GM21515 (cell line): ENCODE results near the gene PREX1.

Source experiments
- ATAC-seq: cut with Tn5 transposase; IDR thresholded peaks from one replicate; pipeline ENCODE4 v1.9.1; 2021; ENCODE audit not compliant: unreplicated experiment

Gene PREX1

DNA sequence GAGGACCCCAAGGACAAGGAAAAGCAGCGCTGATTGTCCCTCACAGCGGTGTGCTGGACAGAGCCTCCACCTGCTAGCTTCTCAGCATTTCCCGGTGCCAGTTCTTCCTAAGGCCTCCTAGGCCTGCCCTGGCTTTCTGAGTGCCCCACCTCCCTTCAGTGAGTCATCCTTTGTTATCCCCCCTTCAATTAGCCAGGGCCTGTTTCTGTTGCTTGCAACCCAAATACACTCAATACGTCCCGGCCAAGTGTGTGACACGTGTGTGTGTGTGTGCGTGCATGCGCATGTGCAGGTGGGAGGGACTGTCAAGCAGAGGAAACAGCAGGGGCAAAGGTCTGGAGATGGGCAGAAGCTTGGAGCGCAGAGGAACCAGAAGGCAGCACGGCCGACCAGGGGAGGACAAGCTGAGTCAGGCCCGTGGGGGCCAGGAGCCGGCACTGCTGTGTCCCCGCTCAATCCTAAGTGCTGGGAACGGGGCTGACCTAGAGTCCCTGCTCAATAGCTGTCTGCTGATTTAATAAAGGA, 159.8 kb downstream of the PREX1 start:
- ATAC-seq = no peak

DNA sequence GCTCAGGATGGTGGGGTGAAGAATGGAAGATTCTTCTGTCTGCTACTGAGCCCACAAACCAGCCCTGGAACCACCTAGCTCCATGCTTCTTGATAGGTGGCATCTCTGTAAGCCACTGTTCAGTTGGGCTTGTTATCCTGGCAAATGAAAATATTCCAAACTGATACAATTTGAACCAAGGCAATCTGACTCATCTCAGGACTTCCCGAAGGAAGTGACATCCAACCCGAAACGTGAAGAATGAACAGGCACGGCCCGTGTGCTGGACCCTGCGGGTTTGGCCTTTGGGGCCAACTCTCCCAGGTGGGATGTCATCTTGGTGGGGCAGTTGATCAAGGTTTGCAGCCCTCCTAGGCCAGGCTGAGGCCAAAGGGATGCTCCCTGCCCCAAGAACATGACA, 160.3 kb downstream of the PREX1 start:
- ATAC-seq = no peak

DNA sequence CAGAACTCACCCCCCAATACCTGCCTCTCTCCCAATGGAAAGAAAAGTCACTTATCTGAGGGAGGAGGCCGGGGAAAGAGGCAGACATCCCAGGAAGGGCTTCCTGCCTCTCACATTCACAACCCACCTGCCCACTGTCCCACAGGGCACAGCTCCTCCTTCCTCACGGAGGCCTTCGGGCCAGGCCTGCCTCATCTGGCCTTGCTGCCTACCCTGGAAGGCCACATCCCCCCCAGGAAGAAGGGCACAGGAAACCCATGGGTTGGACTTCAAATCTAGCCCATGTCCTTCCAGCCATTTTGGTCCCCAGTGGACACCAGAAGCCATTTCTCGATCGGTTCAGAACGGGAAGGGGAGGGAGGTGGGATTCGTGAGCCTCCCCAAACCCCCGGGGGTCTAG, 162.0 kb downstream of the PREX1 start:
- ATAC-seq = no peak

DNA sequence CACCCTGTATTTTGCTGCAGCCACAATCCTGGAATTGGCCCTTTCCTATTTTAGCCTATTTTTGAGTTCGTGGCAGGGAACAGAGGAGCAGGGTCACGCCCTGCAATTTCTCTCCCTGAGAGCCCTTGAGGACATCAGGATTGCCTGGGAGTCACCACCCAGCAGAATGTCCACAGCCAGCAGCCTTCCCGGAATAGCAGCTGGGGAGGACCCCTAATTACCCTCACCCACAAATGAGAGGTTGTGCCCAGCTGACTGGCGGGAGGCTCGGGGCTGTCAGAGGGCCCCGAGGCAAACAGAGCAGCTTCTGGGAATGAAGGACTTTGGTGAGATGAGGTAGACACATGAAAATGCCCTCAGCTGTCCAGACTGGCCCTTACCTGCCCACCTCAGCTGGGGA, 165.1 kb downstream of the PREX1 start:
- ATAC-seq = no peak

DNA sequence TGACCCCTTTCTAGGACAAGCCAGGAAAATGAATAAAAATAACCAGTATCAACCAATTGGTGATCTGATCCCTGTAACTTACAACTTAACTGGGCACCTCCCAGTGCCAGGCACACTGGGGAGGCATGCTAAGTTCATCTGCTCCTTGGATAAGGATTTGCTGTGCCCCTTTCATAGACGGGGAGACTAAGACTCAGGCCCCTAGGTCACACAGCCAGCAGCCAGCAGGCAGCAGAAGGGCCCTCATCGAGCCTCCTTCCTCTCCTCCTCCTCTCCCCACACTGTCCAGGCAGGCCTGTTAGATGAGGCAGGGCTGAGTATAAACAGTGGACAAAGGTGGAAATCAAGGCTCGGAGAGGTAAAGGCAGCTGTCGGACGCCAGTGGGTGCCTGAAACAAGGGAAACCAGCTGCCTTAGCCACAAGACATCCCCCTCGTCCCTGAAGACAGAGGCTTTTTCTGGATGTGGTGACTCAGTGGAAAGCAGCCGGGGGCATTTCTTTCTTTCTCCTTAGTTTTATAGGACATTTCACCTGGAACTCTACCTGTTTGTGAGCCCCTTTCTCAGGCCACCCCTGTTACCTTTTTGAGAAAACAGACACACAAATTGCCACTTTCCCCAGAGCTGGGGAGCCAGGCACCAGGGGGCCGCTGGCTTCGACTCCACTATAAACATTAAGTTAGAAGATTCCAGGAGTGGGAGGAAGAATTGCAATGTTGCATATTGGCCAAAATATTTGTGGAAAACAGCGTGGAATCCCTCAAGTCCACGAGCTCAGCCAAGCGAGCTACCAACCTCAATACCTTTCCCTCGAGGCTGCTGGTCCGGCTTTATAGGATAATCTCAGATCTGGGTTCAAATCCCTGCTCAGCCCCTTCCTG, 166.0 kb downstream of the PREX1 start:
- ATAC-seq = no peak

DNA sequence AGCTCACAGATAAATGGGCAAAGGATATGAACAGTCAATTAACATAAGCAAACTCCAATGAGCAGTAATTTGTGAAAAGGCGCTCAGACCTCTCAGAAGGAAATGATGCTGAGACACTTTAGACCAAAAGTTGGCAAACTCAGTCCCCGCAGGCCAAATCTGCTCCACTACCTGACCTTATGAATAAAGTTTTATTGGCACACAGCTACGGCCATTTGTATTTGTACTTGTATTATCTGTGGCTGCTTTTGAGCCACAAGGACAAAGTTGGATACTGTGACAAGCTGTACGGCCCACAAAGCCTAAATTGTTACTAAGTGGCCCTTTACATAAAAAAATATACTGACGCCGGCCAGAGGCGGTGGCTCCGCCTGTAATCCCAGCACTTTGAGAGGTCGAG, 167.0 kb downstream of the PREX1 start:
- ATAC-seq = no peak

DNA sequence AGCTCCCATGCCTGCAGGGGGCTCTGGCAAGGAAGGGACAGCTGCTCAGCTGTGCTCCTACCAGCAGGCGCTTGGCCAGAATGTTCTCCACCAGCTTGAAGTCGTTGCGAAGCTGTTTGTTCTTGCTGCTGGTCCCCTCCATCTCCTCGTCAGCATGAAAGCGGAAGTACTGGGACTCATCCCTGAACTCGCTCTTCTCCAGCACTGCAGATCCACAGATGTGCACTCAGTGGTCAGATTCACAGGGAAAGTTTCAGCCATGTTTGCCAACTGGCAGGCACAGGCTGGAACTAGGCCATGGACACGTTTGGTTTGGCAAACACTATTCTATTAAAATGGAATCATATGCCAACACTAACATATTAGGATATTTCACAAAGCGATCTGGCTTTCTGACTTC, 167.9 kb downstream of the PREX1 start:
- ATAC-seq = no peak

DNA sequence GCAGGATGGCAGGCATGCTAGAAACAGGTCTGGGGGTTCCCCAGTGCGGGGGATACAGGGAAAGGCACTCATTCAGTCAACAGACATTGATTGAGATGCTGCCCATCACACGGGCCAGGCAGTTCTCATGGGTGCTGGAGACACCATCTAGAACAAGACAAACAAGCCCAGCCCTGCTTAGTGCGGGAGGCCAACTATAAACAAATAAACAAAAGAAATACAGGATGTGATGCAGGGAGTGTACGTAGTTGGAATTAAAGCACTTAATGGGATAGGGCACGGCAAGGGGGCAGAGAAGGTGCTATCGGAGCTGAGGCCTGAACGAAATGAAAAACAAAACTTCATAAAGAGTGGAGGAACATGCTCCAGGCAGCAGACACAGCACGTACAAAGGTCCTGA, 169.3 kb downstream of the PREX1 start:
- no peak for ATAC-seq

DNA sequence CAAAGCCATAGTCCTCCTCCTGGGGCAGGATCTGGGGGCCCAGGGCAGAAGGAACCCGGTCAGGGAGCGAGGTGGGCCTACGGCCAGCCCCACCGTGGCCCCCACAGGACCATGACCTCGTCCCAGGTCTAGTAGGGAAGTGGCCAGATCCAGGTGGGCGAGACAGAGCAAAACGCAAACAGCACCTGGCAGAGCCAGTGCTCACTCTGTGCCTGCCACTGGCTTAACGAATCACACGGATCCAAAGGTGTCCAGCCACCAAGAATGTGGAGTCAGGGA, 169.7 kb downstream of the PREX1 start:
- ATAC-seq = no peak

DNA sequence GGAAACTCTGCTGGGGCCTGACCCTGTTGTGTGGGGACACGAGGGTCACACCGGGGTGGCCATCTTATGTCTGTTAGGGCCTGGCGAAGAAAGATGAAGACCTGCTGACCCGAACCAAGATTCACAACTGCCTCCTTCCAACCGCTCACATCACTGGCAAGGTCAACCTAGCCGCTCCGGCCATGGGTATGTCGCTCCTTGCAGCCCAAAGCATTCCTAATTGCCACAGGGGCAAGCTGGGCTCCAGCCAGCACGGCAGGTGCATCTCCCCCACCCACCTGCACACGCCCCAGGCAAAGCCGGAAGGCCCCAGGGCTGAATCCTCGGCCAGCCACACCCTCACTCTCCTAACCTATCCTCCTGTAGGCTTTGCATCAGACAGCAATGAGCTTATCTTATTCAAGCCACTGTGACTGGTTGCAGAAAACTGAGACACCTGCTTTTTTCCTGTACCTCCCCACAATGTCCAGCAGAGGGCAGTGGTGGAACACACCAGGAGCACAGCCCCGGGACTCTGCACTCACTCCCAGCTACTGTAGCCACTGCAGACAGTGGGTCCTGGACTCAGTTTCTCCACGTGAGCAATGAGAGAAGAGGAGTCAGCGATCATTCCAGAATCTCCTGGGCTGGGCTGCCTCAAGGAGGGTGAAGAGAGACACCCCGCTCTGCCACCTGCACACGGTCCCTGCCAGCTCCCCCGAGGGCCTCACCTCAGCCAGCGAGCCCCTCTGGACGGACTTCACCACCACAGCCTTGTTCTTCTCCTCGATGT, 170.2 kb downstream of the PREX1 start:
- no peak for ATAC-seq

DNA sequence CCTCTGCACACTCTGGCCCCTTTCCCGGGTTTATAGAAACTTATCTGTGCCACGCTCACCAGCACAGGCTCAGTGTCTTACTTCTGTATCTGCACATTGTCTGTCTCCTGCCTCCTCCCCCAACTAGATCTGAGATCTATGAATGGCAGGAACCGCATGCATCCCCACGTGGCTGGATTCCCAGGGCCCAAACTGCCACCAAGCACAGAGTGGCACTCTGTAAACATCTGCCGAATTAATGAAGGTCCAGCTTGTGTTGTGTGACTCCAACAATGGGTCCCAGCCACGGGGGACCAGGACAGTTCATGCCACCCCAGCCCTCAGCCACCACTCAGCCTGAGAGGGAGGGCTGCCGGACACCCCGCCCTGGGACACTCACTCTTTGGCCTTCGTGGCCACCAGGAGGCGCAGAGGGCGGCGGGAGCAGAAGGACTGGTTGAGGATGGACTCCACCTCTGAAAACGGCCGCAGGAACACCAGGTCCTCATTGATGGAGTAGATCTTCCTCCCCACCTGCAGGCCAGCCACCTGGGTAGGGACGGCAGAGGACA, 171.1 kb downstream of the PREX1 start:
- no peak for ATAC-seq

DNA sequence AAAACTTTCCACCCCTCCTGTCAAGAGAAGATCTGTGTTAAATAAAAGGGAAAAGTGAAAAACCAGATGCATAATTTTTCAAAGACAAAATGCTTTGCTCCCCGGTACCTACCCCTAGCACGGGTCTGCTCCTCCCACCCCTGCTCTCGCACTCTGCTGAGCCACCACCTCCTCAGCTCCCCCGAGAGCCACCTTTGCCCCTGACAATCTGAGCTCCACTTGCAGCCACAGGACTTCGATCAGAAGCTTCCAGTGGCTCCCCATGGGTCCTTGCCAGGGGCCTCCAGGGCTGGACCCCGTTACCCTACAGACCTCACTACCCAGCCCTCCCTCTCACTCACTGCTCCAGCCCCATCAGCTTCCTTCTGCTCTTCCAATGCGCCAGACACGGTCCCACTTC, 171.7 kb downstream of the PREX1 start:
- ATAC-seq = no peak

DNA sequence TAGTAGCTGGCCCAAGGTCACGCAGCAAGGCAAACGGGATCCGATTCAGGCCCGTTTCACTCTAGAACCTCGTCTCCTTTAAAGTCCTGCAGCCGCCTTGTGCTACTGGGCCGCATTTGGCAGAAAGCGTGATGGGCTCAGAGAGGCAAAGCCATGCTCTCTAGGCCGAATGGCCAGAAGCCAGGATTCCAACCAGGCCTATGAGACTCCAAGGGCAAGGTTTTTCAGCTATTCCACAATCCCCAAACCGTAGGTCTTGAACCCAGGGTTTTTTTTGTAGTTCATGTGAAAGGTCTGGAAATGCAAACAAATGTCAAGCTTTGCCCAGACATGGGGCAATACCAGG, 174.1 kb downstream of the PREX1 start:
- no peak for ATAC-seq

DNA sequence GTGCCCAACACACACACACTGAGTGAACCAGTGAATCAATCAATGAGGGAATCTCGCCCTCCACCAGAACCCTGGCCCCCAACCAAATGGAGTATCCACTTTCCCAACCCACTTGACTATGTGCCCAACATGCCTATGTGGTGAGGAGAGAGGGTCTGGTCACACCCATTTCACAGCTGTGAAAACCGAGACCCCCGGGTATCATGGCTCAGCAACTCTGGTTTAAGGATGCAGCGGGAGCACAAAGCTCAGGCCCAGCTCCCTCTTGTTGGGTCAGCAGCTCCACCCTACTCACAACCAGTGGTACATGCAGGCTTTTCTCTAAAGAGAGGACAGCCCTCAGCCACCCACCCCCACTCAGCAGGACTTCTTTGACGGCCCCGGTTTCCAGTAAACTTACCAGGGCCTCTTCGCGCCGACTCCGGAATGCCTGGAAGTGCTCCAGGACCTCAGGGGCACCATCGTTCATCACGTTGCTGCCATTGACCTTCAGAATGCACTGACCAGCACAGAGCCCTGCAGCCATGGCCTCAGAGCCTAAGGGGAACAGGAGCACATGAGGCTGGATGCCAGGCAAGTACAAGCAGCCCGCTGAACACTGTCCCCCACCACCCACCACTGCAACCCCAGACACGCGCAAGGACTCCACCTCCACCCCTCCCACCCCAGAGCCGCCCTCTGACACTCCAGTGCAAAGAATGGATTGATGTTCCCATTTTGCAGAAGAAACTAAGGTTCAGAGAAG, 174.7 kb downstream of the PREX1 start:
- no peak for ATAC-seq

DNA sequence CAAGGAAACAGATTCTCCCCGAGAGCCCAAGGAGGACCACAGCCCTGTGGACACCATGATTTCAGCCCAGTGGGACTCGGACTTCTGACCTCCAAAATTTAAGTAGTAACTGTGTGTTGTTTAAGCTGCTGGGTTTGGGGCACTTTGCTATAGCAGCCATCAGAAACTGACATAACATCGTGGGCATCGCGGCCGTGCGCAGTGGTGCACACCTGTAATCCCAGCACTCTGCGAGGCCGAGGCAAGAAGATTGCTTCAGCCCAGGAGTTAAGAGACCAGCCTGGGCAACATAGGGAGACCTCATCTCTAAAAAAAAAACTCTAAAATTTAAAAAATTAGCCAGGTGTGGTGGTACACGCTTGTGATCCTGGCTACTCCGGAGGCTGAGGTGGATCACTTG, 175.8 kb downstream of the PREX1 start:
- ATAC-seq = no peak

DNA sequence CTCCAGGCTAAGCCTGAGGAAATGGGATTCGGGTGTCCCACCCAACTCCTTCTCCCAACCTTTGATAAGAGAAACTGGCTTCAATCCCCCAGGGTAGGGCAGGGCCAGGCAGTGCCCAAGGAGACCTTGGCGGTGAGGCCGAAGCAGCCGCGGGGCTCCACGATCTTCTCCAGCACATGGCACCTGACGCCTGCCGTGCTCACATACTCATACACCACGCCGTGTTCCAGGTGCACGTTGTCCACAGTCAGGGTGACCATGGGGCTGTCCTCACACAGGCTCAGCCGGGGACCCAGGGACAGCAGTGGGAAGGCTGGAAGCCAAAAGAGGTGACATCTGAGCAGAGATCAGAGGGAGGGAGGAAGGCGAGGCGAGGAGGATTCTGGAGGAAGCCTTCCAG, 176.5 kb downstream of the PREX1 start:
- ATAC-seq = no peak

DNA sequence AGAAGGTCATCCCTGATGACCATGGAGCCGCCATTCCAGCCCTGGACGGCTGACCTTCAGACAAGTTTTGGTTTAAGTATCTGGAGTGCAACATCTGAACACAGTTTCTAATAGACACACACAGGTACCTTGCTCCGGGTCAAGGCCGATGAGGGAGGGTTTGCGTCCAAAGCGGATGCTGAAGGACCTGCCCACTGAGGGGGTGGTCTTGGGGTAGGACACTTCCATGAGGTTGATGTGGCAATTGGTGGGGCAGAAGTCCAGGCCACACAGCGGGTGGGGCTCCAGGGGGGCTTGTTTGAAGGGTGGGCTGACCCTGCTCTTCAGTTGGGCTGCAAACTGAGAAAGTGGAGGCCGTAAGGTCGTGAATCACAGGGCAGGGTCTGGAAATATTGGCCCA, 177.9 kb downstream of the PREX1 start:
- no peak for ATAC-seq

DNA sequence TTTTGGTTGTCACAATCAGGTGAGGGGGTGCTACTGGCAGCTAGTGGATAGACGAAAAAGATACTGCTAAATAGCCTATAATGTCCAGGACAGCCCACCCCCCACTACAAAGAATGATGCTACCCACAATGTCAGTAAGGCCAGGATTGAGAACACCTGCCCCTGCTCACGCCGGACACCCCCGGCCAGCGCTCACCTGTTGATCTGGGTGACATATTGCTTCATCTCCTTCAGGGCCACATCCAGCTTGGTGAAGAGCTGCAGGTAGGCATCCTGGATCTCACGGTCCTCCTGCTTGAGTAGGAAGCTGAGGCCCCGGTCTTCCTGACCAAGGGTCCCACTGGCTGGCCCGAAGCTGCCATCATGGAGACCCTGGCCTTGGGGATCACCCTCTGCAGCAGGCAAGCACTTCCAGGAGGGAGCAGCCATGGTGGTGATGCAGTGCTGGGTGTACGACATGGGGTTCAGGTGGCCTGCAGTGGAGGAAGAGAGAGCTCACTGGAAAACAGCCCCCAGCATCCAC, 178.6 kb downstream of the PREX1 start:
- ATAC-seq = no peak

DNA sequence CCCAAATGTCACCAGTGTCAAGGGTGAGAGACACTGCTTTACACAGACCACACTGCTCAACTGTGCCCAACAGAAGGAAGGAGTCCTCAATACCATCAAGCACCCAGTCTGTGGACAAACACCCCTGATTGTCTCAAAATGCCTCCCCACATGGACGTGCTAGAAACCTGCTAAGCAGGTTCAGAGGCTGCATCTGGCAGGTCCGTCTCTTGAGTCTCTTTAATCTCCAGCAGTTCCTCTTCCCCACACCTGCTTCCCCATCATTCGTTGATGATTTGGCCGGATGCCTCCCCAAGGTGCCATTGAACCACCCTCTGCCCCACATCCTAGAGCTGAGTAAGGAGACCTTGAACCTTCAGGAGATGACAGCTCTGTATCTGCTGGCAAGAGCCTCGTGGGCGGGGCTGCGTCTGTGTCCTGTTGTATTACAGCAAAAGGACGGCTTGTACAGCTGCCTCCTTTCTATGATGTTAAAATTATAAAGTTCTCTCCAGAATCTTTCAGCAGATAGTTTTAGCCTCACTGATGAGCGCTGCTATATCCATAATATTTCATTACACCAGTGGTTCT, 179.2 kb downstream of the PREX1 start:
- no peak for ATAC-seq

DNA sequence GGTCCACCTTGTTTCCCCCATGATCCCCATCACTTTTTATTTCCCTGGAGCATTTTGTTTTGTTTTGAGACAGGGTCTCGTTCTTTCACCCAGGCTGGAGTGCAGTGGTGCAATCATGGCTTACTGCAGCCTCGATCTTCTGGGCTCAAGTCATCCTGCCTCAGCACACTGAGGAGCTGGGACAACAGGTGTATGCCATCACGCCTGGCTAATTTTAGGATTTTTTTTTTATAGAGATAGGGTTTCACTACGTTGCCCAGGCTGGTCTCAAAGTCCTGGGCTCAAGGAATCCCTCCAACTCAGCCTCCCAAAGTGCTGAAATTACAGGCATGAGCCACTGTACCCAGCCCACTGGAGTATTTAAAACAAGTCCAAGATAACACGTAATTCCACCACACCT, 179.9 kb downstream of the PREX1 start:
- ATAC-seq = no peak

DNA sequence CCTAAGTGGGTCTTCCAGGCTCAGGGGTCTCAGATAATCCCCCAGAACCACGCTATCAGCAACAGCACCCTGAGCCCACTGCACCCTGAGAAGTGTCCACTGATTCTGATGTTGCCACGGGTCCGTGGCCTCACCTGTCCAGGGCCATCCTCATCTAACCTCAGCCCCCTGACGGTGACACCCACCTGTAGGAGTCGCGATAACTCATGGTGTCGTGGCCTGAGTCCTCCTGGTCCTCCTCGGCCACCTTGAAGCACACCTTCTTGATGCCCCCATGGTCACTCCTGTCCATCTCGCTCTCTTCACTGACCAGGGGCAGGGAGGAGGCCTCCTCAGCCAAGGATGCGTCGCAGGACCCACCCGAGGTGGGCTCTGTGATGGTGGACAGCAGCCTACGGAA, 182.1 kb downstream of the PREX1 start:
- no peak for ATAC-seq
